Sigmoid colon (tissue), 4 donors: ENCODE results near the gene ROS1.

ENCODE experiments used
- CTCF ChIP-seq, 4 experiments: fragments of 450-650 bp in 3 of 4; fragments of 200-600 bp in 1 of 4; IDR thresholded peaks; one replicate each; pipeline ENCODE4 v1.5.1; 2016 to 2019; ENCODE audit warnings: antibody characterized with exemption in 4 of 4, mild to moderate bottlenecking in 3 of 4, moderate library complexity in 2 of 4
- POLR2A ChIP-seq, 2 donors: fragments of 450-650 bp; IDR thresholded peaks; one replicate each; pipeline ENCODE4 v1.6.1; 2016; ENCODE audit warnings: antibody characterized with exemption in 2 of 2, mild to moderate bottlenecking in 2 of 2, moderate library complexity in 2 of 2
- POLR2AphosphoS5 ChIP-seq, 4 donors: sonication (generic); formaldehyde crosslinking; IDR thresholded peaks; one replicate each; pipeline ENCODE4 v1.6.1; 2017; ENCODE audit warnings: antibody characterized with exemption in 4 of 4

GRCh38 chr6:117307655-117308054 lies 118.1 kb downstream of the ROS1 start:
- no peak for TF ChIP-seq CTCF (IDR thresholded peaks at IDR 0.05)
- no peak for TF ChIP-seq POLR2A (IDR thresholded peaks at IDR 0.05)
- no peak for TF ChIP-seq POLR2AphosphoS5 (IDR thresholded peaks at IDR 0.05)
